GM19035 (cell line): ENCODE results near the gene VTCN1.
"Not testable (repeated sequence)": the region's sequence is repeated elsewhere in the genome, so short reads cannot be mapped to it uniquely, and the experiment has no call there.

Experiments
- ATAC-seq: cut with Tn5 transposase; IDR thresholded peaks from one replicate; pipeline ENCODE4 v1.9.1; 2021; ENCODE audit not compliant: unreplicated experiment

Gene VTCN1

DNA sequence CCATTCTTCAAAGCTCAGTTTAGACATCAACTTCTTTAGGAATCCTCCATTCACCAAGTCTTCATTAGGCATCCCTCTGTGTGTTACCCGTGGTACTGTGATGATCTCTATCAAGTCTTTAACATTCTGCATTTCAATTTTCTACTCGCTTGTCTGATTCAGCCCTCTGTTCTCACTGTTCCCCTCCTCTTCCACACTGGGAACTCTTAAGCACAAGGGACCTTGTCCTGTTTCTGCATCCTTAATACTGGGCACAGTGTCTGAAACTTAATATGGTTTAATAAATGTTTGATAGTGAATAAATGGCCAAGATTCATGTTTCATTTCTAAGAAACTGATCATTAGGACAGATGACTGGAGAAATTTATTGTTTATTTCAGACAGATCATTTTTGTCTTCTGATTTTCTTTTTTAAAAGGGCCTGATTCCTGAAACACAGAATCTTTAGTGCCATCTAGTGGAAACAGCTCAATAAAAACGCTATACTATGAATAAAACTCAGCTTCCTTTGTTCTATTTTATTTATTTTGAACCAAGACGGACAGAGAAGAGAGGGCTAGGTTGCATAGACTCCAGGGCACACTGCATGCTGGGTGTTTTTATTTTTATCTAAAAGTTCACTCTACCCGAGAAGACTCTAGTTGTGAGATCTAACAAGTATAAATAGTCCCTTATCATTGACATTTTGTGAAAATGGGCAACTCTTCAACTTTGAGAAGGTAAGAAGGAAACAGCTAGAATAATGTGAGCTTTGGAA is 82.2 kb downstream of the VTCN1 start:
- ATAC-seq, result no peak

DNA sequence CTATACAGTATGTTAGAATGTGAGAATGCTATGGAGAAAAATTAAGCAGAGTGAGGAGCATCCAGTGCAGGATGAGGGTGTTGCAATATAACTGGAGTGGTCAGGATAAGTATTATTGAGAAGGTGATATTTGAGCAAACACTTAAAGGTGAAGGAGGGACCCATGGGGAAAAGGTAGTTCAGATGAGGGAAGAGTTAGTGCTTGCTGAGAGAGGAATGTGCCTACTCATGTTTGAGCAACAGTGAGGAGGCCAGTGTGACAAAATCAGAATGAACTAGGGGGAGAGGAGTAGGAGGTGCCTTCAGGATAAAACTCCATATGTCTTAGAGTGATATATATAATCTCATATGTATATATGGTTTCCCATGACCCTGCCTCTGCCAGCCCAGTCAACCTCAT is 82.9 kb downstream of the VTCN1 start:
- no peak for ATAC-seq

DNA sequence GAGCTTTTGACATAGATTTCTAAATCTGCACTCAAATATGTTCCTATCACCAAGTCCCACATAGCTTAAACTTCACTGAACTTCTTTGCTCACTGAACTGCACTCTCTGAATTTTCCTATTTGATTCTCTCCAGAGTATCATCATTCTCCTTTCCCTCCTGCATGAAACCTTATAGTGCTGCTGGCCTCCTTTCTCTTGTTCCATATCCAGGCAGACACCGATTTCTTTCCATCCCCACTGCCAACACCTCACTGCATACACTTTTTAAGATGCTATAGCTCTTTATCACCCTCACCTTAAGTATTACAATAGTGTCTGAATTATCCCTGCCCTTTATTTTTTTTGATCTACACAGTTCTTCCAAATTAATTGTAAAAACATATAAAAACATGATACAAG is 86.1 kb downstream of the VTCN1 start:
- no peak for ATAC-seq

DNA sequence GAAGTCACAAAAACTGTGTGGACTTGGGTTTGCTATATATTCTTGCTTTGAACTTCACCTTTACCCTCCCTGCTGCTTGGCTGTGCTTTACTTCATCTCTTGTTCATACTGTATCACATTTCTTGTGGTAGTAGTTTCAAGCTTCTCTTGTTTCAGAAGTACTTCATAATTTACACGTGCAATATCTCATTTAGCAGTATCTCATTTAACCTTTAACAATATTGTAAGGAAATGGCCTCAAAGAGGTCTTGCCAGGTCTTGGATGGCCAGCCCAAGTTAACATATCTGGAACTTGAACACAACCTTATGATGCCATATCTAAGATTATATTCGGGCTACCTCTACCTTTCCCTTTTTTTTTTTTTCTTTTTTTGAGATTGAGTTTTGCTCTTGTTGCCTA is 87.5 kb downstream of the VTCN1 start:
- no peak for ATAC-seq

DNA sequence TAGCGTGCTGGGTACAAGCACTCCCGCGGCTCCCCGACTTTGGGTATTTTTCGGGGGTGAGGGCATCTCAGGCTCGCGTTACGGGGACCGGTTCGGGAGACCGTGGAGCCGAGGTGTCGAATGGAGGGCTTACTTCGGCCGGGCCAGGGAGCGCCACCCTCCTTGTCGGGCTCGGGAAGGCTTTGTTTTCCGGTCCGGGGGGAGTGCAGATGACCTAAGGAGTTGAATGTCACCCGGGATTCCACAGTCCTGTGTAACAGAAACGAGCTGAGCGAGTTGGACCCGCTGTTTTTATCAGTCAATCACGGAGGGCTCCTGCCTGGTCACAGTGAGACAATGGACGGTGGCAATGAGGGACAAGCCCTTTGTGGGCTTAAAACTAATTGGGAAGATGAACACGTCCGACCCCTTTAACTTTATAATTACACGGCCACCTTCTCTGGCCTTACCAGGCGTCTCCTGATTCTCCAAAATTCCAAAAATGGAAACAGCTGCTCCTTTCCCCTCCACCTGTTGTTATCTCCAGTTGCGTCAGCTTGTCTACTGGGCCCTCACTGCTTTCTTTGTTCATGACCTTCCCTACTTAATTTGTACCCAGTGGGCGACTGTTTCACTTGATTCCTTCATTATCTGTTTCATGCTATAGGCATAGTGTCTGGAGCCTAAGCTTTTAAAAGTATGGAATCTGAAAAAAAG is 88.2 kb downstream of the VTCN1 start:
- ATAC-seq, result no peak

DNA sequence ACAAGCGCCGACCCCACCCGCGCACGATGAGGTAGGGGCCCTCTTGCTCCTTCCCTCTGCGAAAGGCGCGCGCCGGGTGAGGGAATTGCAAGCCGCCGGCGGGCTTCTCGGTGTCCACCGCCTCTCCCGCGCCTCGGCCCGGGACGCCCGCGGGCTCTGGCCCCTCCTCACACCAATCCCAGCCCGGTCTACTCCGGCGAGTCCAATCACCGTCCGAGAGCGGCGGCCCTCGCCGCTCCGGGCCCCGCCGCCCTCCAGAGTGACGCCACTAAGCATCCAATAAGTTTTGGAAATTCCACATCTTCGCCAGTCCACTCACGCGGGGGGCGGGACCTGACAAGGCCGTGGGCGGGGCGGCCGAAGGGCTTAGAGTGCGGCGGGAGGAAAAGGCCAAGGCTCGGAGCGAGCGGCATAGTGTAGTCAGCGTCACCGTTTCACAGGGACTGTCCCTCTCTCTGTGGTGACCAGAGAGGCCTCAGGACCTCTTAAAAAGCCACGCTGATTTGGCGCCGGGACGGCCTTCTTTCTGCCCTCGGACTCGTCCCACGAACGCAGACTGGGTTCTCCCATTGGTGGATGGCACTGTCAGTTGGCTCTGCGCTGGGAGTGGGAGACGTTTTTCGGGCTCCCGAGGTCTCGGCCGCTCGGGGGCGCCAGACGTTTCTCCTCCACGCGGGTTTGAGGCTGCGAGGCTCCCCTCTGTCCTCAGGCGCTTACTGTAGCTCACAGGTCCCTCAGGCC is 89.0 kb downstream of the VTCN1 start, which contains the start of gene TRIM45:
Gene TRIM45 (minus strand): TSS at position 161 of the 741 bp plus-strand sequence. CDS start 548 bp downstream, outside the sequence.
- peak; percentile 94 for ATAC-seq

DNA sequence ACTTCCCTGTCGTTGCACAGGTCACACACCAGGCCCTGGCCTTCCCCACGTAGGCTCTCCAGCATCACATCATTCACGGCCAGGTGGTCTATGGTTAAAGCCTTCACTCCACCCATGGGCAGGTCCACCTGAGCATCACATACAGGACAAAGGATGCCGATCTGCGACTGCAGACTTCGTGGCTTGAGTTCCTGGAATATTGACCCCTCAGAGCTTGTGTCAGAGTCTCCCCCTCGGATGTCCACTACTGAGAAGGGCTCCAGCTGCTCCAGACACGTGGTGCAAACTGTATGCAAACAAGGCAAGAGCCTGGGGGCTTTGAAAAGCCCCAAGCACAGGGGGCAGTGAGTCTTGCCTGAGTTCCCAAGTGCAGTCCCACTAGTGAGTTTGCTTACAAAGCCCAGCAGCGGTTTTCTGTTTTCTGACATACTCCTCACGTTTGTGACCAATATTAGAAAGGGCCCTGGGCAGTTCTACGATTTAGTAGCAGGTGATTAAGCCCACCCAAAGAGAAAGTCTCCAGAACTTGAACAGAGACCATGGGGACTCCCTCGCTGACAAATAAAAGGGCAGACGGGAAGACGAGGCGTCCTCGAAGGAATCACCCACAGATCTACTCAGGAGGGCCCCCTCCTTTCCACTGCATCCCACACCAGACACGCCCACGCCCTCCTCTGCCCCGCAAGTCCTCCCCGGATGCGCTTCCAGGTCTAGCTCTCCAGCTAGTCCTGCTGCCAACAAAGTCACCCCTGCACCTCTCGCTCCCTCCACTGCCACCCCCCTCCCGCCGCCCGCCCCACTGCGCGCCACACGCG is 89.7 kb downstream of the VTCN1 start:
- ATAC-seq, result no peak

DNA sequence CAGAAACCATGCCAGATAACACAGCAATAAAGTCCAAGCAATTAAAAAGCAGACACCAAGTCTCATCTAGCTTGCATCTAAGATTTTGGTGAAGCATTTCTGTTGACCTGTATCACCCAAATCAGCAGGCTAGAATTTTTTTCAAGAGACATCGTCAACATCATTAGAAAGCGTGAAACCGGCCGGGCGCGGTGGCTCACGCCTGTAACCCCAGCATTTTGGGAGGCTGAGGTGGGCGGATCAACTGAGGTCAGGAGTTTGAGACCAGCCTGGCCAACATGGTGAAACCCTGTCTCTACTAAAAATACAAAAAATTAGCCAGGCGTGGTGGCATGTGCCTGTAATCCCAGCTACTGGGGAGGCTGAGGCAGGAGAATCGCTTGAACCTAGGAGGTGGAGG is 91.6 kb downstream of the VTCN1 start:
- ATAC-seq, result not testable (repeated sequence)

DNA sequence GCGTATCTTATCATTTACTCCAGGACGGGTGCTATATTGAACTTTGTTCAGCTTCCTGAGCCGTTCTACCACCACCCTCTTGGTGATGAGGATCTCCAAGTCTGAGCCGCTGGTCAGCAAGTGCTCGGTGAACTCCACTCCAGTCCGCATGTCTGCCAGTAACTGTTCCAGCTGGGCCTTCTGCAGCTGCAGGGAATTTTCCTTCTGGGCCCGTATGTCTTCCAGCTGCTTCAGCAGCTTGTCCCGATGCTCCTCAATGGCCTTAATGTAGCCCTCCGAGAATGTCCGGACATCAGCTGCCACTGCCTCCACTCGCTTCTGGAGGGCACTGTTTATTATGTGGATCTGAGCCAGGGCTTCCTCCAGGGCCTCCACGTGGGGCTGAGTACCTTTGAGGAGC is 92.6 kb downstream of the VTCN1 start:
- ATAC-seq, result no peak

DNA sequence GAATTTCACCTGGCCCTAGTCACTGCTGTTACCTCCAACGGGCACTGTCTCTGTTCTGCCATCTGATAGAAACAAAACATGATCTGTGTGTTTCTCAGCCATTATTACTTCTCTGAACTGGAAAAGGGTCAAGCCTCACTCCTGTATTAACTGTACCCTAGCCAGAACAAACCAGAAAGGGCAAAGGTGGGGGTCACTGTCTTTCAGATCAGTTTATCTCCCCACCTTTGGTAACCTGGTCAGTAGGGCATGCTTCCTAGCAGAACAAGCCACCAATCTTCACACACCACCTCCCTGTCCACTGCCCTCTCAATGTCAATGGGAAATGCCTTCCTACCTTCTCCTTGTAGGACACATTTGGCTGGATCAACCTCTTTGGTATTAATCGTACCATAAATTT is 93.0 kb downstream of the VTCN1 start:
- no peak for ATAC-seq

DNA sequence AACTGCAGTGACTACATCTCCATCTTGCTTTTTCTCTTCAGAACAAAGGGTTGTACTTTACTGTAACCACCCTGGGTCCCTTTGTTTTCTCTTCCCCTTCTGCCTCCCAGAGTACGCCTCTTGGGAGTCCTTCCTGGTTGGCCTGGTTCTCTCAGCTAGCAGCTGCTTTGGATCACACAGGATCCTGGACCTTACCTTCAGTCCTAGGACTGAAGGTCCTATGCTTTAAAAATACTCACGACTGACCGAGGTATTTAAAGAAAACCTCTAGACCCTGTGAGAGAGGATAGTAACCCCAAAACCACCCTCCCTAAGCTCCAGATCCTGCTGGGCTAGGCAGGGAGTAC is 94.0 kb downstream of the VTCN1 start:
- no peak for ATAC-seq

DNA sequence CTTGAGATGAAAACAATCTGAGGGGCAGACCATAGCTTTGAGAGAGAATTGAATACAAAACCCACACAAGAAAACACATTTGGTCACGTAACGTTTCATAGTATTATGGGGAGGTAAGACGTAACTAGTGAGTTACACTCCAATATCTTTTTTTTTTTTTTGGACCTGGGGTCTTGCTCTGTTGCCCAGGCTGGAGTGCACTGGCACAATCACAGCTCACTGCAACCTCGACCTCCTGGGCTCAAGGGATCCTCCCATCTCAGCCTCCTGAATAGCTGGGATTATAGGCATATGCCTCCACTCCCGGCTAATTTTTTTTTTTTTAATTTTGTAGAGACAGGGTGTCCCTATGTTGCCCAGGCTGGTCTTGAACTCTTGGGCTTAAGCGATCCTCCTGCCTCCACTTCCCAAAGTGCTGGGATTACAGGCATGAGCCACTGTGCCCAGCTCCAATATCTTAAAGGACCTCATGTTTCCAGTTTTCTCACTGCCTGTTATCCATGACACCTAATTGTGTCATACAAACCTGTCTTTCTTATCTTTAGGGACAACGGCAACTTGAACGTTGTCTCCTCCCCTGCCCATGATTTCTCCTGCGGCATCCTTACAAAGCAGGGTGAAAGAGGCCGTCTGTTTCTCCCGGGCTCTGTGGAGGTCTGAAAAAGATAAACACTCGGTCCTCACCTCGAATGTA is 94.5 kb downstream of the VTCN1 start:
- no peak for ATAC-seq

DNA sequence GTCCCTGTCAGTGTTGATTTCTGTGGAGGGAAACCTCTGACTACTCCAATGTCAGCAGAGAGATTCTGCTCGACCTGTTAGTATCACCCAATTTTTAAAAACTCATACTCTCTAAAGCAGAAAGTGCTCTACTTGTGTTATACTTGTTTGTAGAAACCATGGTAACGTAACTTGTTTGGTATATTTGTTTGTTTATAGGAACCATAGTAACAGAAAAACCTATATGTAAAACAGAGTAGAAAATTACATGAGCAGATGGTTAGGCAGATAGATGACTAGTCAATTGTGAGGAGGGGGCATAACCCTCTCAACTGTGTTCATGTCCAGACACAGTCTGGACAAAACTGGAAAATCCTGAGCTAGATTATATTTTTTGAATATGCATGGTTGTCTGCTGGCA is 95.8 kb downstream of the VTCN1 start:
- no peak for ATAC-seq

DNA sequence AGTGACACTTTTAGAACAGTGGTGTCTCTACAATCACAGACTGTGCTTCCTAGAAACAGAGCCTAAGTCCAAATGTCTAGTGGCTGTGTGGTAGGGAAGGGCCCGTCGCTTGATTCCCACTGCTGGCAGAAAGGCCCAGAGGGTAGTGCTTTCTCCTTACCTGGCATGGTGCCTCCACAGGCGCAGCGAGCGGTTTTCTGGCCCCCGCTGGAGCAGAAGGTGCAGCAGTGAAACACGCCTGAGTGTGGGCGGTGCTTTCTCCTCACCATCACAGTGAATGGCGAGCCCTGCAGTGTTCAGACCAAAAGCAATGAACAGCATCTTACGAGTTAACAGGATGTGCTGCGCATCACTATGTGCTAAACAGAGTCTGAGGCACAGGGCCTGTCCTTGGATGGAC is 97.5 kb downstream of the VTCN1 start:
- no peak for ATAC-seq

DNA sequence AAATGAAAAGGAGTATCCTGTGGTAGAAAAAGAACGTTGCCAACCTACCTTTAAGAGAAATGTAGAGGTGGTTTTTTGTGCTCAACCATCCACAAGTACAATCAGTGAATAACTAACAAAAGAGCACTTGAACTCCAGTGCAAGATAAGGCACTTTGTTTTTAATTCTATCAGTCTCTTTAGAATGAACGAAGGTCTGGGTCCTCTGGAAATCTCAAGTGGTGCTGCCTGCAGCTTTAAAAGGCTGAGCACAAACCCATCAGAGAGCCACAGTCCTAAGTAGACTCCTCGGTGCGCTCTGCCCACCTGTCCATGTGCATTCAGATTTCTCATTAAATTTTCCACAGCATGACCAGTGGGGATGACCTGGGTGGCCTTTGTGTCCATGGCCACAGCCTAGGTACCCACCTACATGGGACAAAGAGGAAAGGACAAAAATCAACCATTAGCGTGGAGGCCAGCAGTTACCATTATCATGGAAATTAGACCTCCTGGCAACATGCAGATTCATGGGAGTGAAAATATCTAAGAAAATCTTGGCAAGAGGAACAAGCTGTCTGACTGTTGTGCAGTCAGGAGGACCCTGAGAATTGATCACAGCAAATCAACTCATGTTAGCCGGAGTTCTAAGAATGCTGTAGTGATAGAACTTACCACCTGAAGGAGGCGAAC is 98.5 kb downstream of the VTCN1 start:
- ATAC-seq, result no peak

DNA sequence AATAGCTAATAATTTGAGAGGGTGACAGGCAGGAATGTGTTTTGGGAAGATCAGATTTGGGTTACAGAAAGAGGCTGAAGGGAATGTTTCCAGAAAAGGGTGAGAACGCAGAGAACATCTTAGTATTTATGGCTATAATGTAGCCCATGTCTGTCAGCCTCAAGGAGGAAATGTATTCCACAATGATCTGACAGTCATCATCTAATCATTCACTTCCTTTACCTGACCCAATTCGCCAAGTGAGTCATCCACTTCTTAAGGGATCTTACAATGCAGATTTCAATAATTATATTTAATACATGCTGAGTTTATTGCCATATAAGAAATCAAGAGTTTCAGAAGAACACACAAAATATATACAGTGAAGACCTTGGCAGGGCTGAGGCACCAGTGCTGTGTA is 100.0 kb downstream of the VTCN1 start:
- ATAC-seq, result no peak

DNA sequence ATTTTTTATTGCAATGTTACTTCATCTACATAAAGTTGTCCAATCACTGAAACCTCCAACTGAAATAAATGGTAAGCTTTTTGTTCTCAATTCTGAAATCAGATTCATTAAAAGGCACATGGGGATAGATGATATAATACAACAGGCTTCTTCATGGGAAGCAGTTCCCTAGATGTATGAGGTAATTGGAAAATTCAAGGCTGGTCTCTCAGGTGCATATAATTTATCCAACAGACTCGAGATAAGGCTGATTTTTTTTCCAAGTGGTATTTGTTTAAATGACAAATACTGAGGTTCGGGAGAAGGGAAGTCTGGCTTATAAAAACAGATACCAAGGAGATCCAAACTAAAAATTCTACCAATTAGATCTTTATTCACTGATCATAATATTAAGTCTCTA is 103.4 kb downstream of the VTCN1 start:
- no peak for ATAC-seq

DNA sequence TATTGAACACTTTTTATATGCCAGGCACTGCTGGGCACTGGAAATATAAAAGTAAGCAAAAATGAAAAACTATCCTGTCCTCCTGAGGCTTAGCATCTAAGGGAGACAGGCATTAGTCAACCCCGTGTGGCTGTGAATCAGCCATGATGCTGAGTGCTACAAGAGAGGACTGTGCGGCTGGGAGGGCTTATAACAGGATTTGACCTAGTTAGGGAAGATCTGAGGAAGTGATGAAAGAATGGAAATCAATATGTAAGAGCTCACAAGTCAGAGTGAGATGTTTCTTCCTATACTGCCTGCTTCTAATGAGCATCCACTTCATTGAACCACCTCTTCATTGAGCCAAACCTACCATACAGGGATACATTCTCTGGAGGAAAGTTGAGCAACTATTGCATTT is 104.2 kb downstream of the VTCN1 start:
- ATAC-seq, result no peak

DNA sequence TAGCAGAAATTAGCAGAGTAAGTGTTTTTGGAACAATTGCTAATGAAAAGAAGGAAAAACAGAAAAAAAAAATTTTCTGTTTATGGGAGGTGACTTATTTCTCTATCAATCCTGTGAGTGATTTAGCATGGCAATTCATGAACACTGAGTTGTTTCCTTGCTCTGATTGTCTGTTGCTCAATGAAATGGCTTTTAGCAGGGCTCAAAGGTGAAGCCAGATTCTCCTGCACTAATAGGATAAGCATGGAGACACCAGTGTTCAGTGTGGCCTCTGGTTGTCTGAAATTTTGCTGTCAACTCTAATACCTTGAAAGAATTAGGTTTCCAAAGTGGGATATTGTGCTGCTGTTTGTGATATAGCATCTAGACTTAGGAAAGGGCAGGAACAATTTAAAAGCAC is 105.0 kb downstream of the VTCN1 start:
- no peak for ATAC-seq

DNA sequence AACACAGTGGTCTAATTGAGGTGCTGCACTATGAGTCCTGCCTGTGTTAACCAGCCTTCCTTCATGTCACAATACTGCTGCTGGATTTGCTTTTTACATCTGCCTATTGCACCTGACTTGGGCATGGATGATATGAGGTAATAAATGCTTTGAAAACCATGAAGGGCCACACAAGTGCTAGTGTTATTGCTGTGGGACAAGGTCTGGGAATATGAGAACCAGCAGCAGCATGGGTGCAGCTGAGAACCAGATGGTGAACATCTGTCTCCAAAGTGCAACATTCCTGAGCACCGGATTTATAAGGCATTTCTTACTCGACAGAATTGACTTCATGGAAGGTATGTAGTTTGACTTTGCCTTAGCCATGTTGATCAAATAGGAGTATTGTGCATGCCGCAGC is 105.7 kb downstream of the VTCN1 start:
- ATAC-seq, result no peak
